MM.1S (cell line): ENCODE results near the gene KLK2.

Source experiments
- DNase-seq: peaks from one replicate; pipeline ENCODE4 v3.0.0-alpha.2; 2015
- H2AFZ ChIP-seq: fragments of 300-600 bp; sonication (generic); 2 replicates; pipeline ENCODE4 v1.6.0; 2016; ENCODE audit warnings: antibody characterized with exemption, low read length
- H3F3A ChIP-seq: fragments of 300-600 bp; sonication (generic); 2 replicates; pipeline ENCODE4 v1.6.1; 2016; ENCODE audit warnings: mild to moderate bottlenecking, antibody characterized with exemption, low read length, moderate library complexity, mixed read lengths; ENCODE audit not compliant: insufficient read depth
- H3K27ac ChIP-seq: fragments of 300-600 bp; sonication (generic); 2 replicates; pipeline ENCODE4 v1.5.1; 2016; ENCODE audit warnings: mild to moderate bottlenecking, low read length
- H3K27me3 ChIP-seq: fragments of 300-600 bp; sonication (generic); replicated peaks from 2 replicates; pipeline ENCODE4 v1.6.0; 2016; ENCODE audit warnings: low read length; ENCODE audit not compliant: insufficient read depth
- H3K36me3 ChIP-seq: fragments of 300-600 bp; sonication (generic); replicated peaks from 2 replicates; pipeline ENCODE4 v1.6.1; 2016; ENCODE audit warnings: mild to moderate bottlenecking, low read length, mixed read lengths; ENCODE audit not compliant: insufficient read depth
- H3K4me1 ChIP-seq: fragments of 300-600 bp; sonication (generic); 2 replicates; pipeline ENCODE4 v1.6.1; 2016; ENCODE audit warnings: low read length, mixed read lengths
- H3K4me2 ChIP-seq: fragments of 300-600 bp; sonication (generic); 2 replicates; pipeline ENCODE4 v1.6.0; 2016; ENCODE audit warnings: low read depth, low read length
- H3K4me3 ChIP-seq: fragments of 300-600 bp; sonication (generic); 2 replicates; pipeline ENCODE4 v1.5.1; 2016; ENCODE audit warnings: low read length, mixed read lengths
- H3K79me2 ChIP-seq: fragments of 300-600 bp; sonication (generic); 2 replicates; pipeline ENCODE4 v1.6.1; 2016; ENCODE audit warnings: mixed run types, low read length, mixed read lengths
- H3K9ac ChIP-seq: fragments of 300-600 bp; sonication (generic); 2 replicates; pipeline ENCODE4 v1.6.1; 2016; ENCODE audit warnings: low read length, mixed read lengths
- H3K9me2 ChIP-seq: fragments of 300-600 bp; sonication (generic); replicated peaks from 2 replicates; pipeline ENCODE4 v1.6.1; 2016; ENCODE audit warnings: mild to moderate bottlenecking, low read length, mixed read lengths; ENCODE audit not compliant: insufficient read depth
- H3K9me3 ChIP-seq: fragments of 300-600 bp; sonication (generic); replicated peaks from 2 replicates; pipeline ENCODE4 v1.6.1; 2016; ENCODE audit warnings: mild to moderate bottlenecking, low read length, mixed read lengths; ENCODE audit not compliant: insufficient read depth
- H4K20me1 ChIP-seq: fragments of 300-600 bp; sonication (generic); 2 replicates; pipeline ENCODE4 v1.6.1; 2016; ENCODE audit warnings: mild to moderate bottlenecking, low read length, moderate library complexity, mixed read lengths; ENCODE audit not compliant: insufficient read depth
- CTCF ChIP-seq: fragments of 300-600 bp; sonication (generic); IDR thresholded peaks from 2 replicates; pipeline ENCODE4 v1.5.1; 2016; ENCODE audit warnings: antibody characterized with exemption, low read length, mixed read lengths
- EZH2 ChIP-seq: fragments of 300-600 bp; sonication (generic); optimal IDR thresholded peaks from 2 replicates; pipeline ENCODE3; 2017; ENCODE audit warnings: low read depth, mild to moderate bottlenecking, antibody characterized with exemption, low read length, mixed read lengths
- EZH2phosphoT487 ChIP-seq: fragments of 300-600 bp; sonication (generic); IDR thresholded peaks from 2 replicates; pipeline ENCODE4 v1.6.1; 2018; ENCODE audit warnings: antibody characterized with exemption, low read length

The KLK2 gene

DNA sequence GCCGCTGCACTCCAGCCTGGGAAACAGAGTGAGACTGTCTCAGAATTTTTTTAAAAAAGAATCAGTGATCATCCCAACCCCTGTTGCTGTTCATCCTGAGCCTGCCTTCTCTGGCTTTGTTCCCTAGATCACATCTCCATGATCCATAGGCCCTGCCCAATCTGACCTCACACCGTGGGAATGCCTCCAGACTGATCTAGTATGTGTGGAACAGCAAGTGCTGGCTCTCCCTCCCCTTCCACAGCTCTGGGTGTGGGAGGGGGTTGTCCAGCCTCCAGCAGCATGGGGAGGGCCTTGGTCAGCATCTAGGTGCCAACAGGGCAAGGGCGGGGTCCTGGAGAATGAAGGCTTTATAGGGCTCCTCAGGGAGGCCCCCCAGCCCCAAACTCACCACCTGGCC, at the start of gene KLK2:
Gene KLK2 (plus strand): TSS at position 384 of the 400 bp plus-strand sequence. CDS start 35 bp downstream, outside the sequence.
- no peak within 1 kb of the TSS for H2AFZ ChIP-seq
- H3K4me3 ChIP-seq = no peak within 1 kb of the TSS
- H3K4me1 ChIP-seq = peaks cover 6% of the 10 kb centered on the region; the same call in 1 of the 2 replicates
- H4K20me1 ChIP-seq = no peaks in the 10 kb centered on the region
- no peak within 1 kb of the TSS for H3K9ac ChIP-seq
- H3K27me3 ChIP-seq = peaks cover 62% of the 10 kb centered on the region
- no peaks in the 10 kb centered on the region for H3K36me3 ChIP-seq
- DNase-seq = no peak
- no peak within 1 kb of the TSS for H3K4me2 ChIP-seq
- no peaks in the 10 kb centered on the region for H3K9me2 ChIP-seq
- TF ChIP-seq CTCF (no peak), EZH2 (no peak), EZH2phosphoT487 (no peak)
- no peak within 1 kb of the TSS for H3K27ac ChIP-seq
- H3K9me3 ChIP-seq = no peaks in the 10 kb centered on the region
- H3F3A ChIP-seq = no peaks in the 10 kb centered on the region
- no peaks in the 10 kb centered on the region for H3K79me2 ChIP-seq

- no peaks in the 10 kb centered on the region for H3K4me1 ChIP-seq
Measured at GRCh38 chr19:50826492-50827240, 46.6 kb upstream of the KLK2 start.

DNA sequence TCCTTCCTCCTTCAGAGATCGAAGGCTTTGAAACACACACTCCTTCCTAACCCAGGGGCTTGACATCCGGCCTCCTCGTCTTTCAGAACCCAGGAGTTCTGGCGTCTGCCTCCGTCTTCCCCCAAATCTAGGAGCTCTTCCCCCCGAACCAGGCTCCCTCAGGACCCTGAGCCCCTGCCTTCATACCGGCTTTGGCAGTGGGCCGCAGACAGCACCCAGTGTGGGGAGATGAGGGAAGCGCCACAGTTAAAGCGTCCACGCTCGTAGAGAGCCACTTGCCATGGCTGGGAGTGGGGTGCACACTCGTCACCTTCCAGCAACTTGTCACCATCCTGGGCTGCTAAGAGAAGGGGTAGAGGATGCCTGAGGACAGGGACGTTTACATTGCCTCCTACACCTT, 45.8 kb upstream of the KLK2 start:
- no peaks in the 10 kb centered on the region for H3K9me3 ChIP-seq
- no peaks in the 10 kb centered on the region for H3K79me2 ChIP-seq
- H4K20me1 ChIP-seq = no peaks in the 10 kb centered on the region
- H2AFZ ChIP-seq = no peak overlapping the region
- H3K4me2 ChIP-seq = no peak overlapping the region
- no peak overlapping the region for H3K9ac ChIP-seq
- no peaks in the 10 kb centered on the region for H3K4me1 ChIP-seq
- TF ChIP-seq EZH2phosphoT487 (no peak), CTCF (no peak), EZH2 (no peak)
- DNase-seq = no peak
- H3K27me3 ChIP-seq = peaks cover 87% of the 10 kb centered on the region
- no peak overlapping the region for H3K4me3 ChIP-seq
- H3K36me3 ChIP-seq = no peaks in the 10 kb centered on the region
- no peak overlapping the region for H3K27ac ChIP-seq
- H3K9me2 ChIP-seq = no peaks in the 10 kb centered on the region
- H3F3A ChIP-seq = no peaks in the 10 kb centered on the region

More at GRCh38 chr19:50826492-50827240, 46.6 kb upstream of the KLK2 start:
- Histone ChIP-seq H3K36me3 (no peaks in the 10 kb centered on the region), H4K20me1 (no peaks in the 10 kb centered on the region), H3K9me3 (no peaks in the 10 kb centered on the region), H2AFZ (no peak overlapping the region), H3K9ac (no peak overlapping the region), H3K27ac (no peak overlapping the region), H3F3A (no peaks in the 10 kb centered on the region), H3K4me3 (no peak overlapping the region), H3K27me3 (peaks cover 88% of the 10 kb centered on the region), H3K4me2 (no peak overlapping the region), H3K79me2 (no peaks in the 10 kb centered on the region), H3K9me2 (no peaks in the 10 kb centered on the region)
- no peak for TF ChIP-seq EZH2
- TF ChIP-seq CTCF = no peak
- TF ChIP-seq EZH2phosphoT487 = no peak
- no peak for DNase-seq
